ENCODE results near the gene SIM2. TPM values are rescaled to one million over a fixed set of nuclear protein-coding genes. Genes with fewer than 3 reads are reported as not detected.
A peak's percentile ranks its signal among the peaks of the same experiment; 100 is the strongest.

The SIM2 gene
- total and polyA plus RNA-seq, 9 donors = 4.7 to 13.3 (median 11.6) TPM

- Histone ChIP-seq H3K36me3 (ENCODE audit: control insufficient read depth, insufficient read depth, low read length) (peaks cover 2% of the 10 kb centered on the region), H3K4me1 (ENCODE audit: control insufficient read depth, insufficient read depth, low read length) (peaks cover 11% of the 10 kb centered on the region), H3K9me3 (replicated peaks; ENCODE audit: control insufficient read depth, low read depth, low read length) (no peaks in the 10 kb centered on the region), H3K27ac (ENCODE audit: low read length) (no peak overlapping the region), H3K4me3 (ENCODE audit: low read length) (no peak overlapping the region), H3K27me3 (ENCODE audit: control insufficient read depth, insufficient read depth, low read length) (peaks cover 9% of the 10 kb centered on the region)
- no peak for DNase-seq
- WGBS (ENCODE audit: insufficient coverage) = 93% methylated on average over 7 of the region's 9 CpGs
These were observed 35.7 kb downstream of the SIM2 start for GRCh38 chr21:36734367-36735200.

GRCh38 chr21:36735201-36735515, 36.2 kb downstream of the SIM2 start:
- no peak for DNase-seq
- Histone ChIP-seq H3K4me3 (ENCODE audit: low read length) (no peak overlapping the region), H3K4me1 (ENCODE audit: control insufficient read depth, insufficient read depth, low read length) (peaks cover 11% of the 10 kb centered on the region), H3K27ac (ENCODE audit: low read length) (no peak overlapping the region), H3K9me3 (replicated peaks; ENCODE audit: control insufficient read depth, low read depth, low read length) (no peaks in the 10 kb centered on the region), H3K36me3 (ENCODE audit: control insufficient read depth, insufficient read depth, low read length) (peaks cover 2% of the 10 kb centered on the region), H3K27me3 (ENCODE audit: control insufficient read depth, insufficient read depth, low read length) (peaks cover 3% of the 10 kb centered on the region)
- WGBS (ENCODE audit: insufficient coverage) = no CpG with 5 or more reads among the region's 4 CpGs

DNA sequence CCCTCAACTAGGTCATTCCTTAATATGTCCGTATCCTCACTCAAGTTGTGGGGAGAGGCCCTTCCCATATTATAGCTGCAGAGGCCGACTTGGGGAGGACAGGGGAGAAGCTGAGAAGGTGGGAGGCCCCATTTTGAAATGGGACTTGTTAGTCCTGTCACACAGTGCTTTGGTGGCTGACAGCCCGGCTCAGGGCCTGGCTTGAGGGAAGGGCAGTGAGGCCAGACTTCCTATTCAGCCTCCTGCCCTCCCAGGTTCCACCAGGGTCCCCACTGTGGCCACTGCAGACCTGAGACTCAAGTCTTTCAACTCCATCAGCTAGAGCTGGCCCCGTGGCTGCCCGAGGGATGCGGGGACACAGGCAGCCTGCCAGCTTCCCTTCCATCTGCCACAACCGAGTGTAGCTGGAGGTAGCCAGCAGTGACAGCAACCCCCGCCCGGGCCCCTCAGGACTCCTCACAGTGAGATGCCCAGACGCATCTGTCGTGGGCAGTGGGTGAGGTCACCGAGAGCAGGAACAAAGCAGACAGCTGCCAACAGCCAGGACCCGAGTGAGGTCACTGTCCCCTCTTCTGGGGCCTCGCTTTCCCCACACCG, 36.9 kb downstream of the SIM2 start:
- no peak overlapping the region for H3K4me3 ChIP-seq (ENCODE audit: low read length)
- peaks cover 13% of the 10 kb centered on the region for H3K4me1 ChIP-seq (ENCODE audit: control insufficient read depth, insufficient read depth, low read length)
- H3K27me3 ChIP-seq (ENCODE audit: control insufficient read depth, insufficient read depth, low read length) = no peaks in the 10 kb centered on the region
- no peak overlapping the region for H3K27ac ChIP-seq (ENCODE audit: low read length)
- WGBS (ENCODE audit: insufficient coverage) = 60% methylated on average over 13 of the region's 15 CpGs
- H3K36me3 ChIP-seq (ENCODE audit: control insufficient read depth, insufficient read depth, low read length) = peaks cover 2% of the 10 kb centered on the region
- no peaks in the 10 kb centered on the region for H3K9me3 ChIP-seq (replicated peaks; ENCODE audit: control insufficient read depth, low read depth, low read length)
- no peak for DNase-seq

- H3K27me3 ChIP-seq (ENCODE audit: control insufficient read depth, insufficient read depth, low read length) = no peaks in the 10 kb centered on the region
These were observed 39.7 kb downstream of the SIM2 start for GRCh38 chr21:36738489-36739126.

DNA sequence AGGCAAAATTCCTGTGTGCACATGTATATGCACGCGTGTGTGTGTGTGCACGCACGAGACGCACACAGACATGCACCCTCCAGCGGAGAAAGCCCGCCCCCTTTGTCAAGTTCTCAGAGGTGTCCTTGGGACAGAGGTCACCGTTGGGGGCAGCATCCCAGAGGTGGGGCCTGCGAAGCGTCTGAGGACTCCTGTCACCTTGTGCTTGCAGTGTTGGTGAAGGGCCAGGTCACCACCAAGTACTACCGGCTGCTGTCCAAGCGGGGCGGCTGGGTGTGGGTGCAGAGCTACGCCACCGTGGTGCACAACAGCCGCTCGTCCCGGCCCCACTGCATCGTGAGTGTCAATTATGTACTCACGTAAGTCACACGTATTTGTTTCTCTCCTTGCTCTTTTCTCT, 42.6 kb downstream of the SIM2 start:
- WGBS (ENCODE audit: insufficient coverage) = 89% methylated on average over 20 of the region's 21 CpGs
- Histone ChIP-seq H3K9me3 (replicated peaks; ENCODE audit: control insufficient read depth, low read depth, low read length) (no peaks in the 10 kb centered on the region), H3K36me3 (ENCODE audit: control insufficient read depth, insufficient read depth, low read length) (no peaks in the 10 kb centered on the region), H3K27me3 (ENCODE audit: control insufficient read depth, insufficient read depth, low read length) (peaks cover 10% of the 10 kb centered on the region), H3K4me1 (ENCODE audit: control insufficient read depth, insufficient read depth, low read length) (peaks cover 26% of the 10 kb centered on the region), H3K4me3 (ENCODE audit: low read length) (no peak overlapping the region), H3K27ac (ENCODE audit: low read length) (no peak overlapping the region)
- no peak for DNase-seq

More at GRCh38 chr21:36738489-36739126, 39.7 kb downstream of the SIM2 start:
- Histone ChIP-seq H3K27ac (ENCODE audit: low read length) (no peak overlapping the region), H3K9me3 (replicated peaks; ENCODE audit: control insufficient read depth, low read depth, low read length) (no peaks in the 10 kb centered on the region), H3K4me3 (ENCODE audit: low read length) (no peak overlapping the region), H3K4me1 (ENCODE audit: control insufficient read depth, insufficient read depth, low read length) (peaks cover 23% of the 10 kb centered on the region), H3K36me3 (ENCODE audit: control insufficient read depth, insufficient read depth, low read length) (peaks cover 2% of the 10 kb centered on the region)
- WGBS (ENCODE audit: insufficient coverage) = 65% methylated on average over 4 of the region's 12 CpGs
- DNase-seq = no peak

- H3K4me3 ChIP-seq (ENCODE audit: low read length) = no peak overlapping the region
- no peaks in the 10 kb centered on the region for H3K36me3 ChIP-seq (ENCODE audit: control insufficient read depth, insufficient read depth, low read length)
- no peak for DNase-seq
- peaks cover 26% of the 10 kb centered on the region for H3K4me1 ChIP-seq (ENCODE audit: control insufficient read depth, insufficient read depth, low read length)
- no peak overlapping the region for H3K27ac ChIP-seq (ENCODE audit: low read length)
- H3K9me3 ChIP-seq (replicated peaks; ENCODE audit: control insufficient read depth, low read depth, low read length) = no peaks in the 10 kb centered on the region
- H3K27me3 ChIP-seq (ENCODE audit: control insufficient read depth, insufficient read depth, low read length) = peaks cover 15% of the 10 kb centered on the region
- 77% methylated on average over 5 of the region's 7 CpGs for WGBS (ENCODE audit: insufficient coverage)
These were observed 44.1 kb downstream of the SIM2 start for GRCh38 chr21:36743008-36743407.

GRCh38 chr21:36743446-36743845, 44.5 kb downstream of the SIM2 start:
- WGBS (ENCODE audit: insufficient coverage) = 89% methylated on average over 4 of the region's 9 CpGs
- Histone ChIP-seq H3K36me3 (ENCODE audit: control insufficient read depth, insufficient read depth, low read length) (no peaks in the 10 kb centered on the region), H3K4me1 (ENCODE audit: control insufficient read depth, insufficient read depth, low read length) (peaks cover 29% of the 10 kb centered on the region), H3K4me3 (ENCODE audit: low read length) (no peak overlapping the region), H3K27me3 (ENCODE audit: control insufficient read depth, insufficient read depth, low read length) (peaks cover 17% of the 10 kb centered on the region), H3K9me3 (replicated peaks; ENCODE audit: control insufficient read depth, low read depth, low read length) (no peaks in the 10 kb centered on the region), H3K27ac (ENCODE audit: low read length) (no peak overlapping the region)
- DNase-seq = no peak

DNA sequence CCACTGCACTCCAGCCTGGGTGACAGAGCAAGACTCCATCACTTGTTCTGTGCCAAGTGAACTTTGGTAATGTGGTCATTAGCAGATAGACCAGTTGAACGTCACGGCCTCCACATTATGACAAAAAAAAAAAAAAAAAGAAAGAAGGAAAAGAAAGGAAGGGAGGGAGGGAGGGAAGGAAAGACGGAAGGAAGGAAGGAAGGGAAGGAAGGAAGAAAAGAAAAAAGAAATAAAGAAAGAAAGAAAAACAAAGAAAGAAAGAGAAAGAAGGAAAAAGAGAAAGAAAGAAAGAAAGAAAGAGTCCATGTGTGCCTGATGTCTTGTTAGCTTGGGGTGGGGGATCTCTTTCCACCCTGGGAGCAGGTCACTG, 45.3 kb downstream of the SIM2 start:
- Histone ChIP-seq H3K4me3 (ENCODE audit: low read length) (no peak overlapping the region), H3K9me3 (replicated peaks; ENCODE audit: control insufficient read depth, low read depth, low read length) (no peaks in the 10 kb centered on the region), H3K27ac (ENCODE audit: low read length) (no peak overlapping the region), H3K36me3 (ENCODE audit: control insufficient read depth, insufficient read depth, low read length) (no peaks in the 10 kb centered on the region), H3K4me1 (ENCODE audit: control insufficient read depth, insufficient read depth, low read length) (peaks cover 29% of the 10 kb centered on the region), H3K27me3 (ENCODE audit: control insufficient read depth, insufficient read depth, low read length) (peaks cover 17% of the 10 kb centered on the region)
- no peak for DNase-seq
- WGBS (ENCODE audit: insufficient coverage) = 86% methylated on average over 1 of the region's 3 CpGs

DNA sequence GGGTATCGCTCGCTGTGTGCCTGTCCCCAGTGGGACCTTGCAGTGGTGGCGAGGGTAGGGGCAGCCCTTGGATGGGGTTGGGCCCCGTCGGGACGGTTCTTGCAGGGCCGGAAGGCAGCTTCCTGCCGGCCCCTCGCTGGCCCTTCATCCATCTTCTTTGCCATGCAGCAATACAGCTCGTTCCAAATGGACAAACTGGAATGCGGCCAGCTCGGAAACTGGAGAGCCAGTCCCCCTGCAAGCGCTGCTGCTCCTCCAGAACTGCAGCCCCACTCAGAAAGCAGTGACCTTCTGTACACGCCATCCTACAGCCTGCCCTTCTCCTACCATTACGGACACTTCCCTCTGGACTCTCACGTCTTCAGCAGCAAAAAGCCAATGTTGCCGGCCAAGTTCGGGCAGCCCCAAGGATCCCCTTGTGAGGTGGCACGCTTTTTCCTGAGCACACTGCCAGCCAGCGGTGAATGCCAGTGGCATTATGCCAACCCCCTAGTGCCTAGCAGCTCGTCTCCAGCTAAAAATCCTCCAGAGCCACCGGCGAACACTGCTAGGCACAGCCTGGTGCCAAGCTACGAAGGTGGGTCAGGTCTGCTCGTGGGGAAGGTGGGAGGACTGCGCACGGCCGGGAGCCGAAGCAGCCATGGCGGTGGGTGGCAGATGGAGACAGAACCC, 45.8 kb downstream of the SIM2 start:
- Histone ChIP-seq H3K9me3 (replicated peaks; ENCODE audit: control insufficient read depth, low read depth, low read length) (no peaks in the 10 kb centered on the region), H3K4me3 (ENCODE audit: low read length) (no peak overlapping the region), H3K4me1 (ENCODE audit: control insufficient read depth, insufficient read depth, low read length) (peaks cover 31% of the 10 kb centered on the region), H3K27ac (ENCODE audit: low read length) (peak overlapping the region; percentile 44), H3K27me3 (ENCODE audit: control insufficient read depth, insufficient read depth, low read length) (peaks cover 17% of the 10 kb centered on the region), H3K36me3 (ENCODE audit: control insufficient read depth, insufficient read depth, low read length) (no peaks in the 10 kb centered on the region)
- DNase-seq = peak; percentile 68
- 68% methylated on average over 25 of the region's 30 CpGs for WGBS (ENCODE audit: insufficient coverage)

GRCh38 chr21:36745459-36745858, 46.5 kb downstream of the SIM2 start:
- WGBS (ENCODE audit: insufficient coverage) = 97% methylated on average over 4 of the region's 5 CpGs
- Histone ChIP-seq H3K27ac (ENCODE audit: low read length) (no peak overlapping the region), H3K4me1 (ENCODE audit: control insufficient read depth, insufficient read depth, low read length) (peaks cover 39% of the 10 kb centered on the region), H3K36me3 (ENCODE audit: control insufficient read depth, insufficient read depth, low read length) (no peaks in the 10 kb centered on the region), H3K9me3 (replicated peaks; ENCODE audit: control insufficient read depth, low read depth, low read length) (no peaks in the 10 kb centered on the region), H3K27me3 (ENCODE audit: control insufficient read depth, insufficient read depth, low read length) (peaks cover 17% of the 10 kb centered on the region), H3K4me3 (ENCODE audit: low read length) (no peak overlapping the region)
- no peak for DNase-seq
